ENCODE results near the gene BARX1. TPM values are rescaled to one million over a fixed set of nuclear protein-coding genes. Genes with fewer than 3 reads are reported as not detected.
"Not testable (repeated sequence)": the region's sequence is repeated elsewhere in the genome, so short reads cannot be mapped to it uniquely, and the experiment has no call there.

Gene BARX1
- total and polyA plus RNA-seq, 7 donors, result not detected

DNA sequence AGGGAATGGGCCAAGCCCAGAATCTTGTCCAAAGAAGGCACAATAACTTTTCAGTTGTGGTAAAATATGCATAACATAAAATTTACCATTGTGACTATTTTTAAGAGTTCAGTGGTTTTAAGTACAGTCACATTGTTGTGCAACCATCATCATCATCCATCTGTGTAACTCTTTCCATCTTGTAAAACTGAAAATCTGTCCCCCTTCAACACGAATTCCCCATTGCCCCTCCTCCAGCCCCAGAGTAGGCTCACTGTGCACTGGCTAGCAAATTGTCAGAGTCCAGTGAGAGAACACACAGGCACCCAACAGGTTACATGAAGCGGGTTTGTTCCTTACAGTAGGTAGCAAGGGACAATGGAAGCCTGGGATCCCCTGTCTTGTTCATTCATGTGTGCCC, 13.7 kb downstream of the BARX1 start:
- Histone ChIP-seq H3K27me3 (ENCODE audit: insufficient read depth in 3 of 3, low read length in 2 of 3) (peaks cover 0 to 47% (median 8%) of the 10 kb centered on the region in 3 donors), H3K4me1 (peaks cover 7% of the 10 kb centered on the region), H3K27ac (no peak overlapping the region), H3K36me3 (ENCODE audit: insufficient read depth in 1 of 2, low read depth in 1 of 2) (no peaks in the 10 kb centered on the region), H3K4me3 (no peak overlapping the region), H3K9me3 (no peaks in the 10 kb centered on the region)
- DNase-seq (no peak), ATAC-seq (no peak)
- intact Hi-C loops (cut with DNase I), result no loop called here
- WGBS, 3 donors, result 74 to 76% (median 75%) methylated on average over 2 of the region's 2 CpGs
- TF ChIP-seq CTCF (IDR thresholded peaks at IDR 0.05), result no peak

DNA sequence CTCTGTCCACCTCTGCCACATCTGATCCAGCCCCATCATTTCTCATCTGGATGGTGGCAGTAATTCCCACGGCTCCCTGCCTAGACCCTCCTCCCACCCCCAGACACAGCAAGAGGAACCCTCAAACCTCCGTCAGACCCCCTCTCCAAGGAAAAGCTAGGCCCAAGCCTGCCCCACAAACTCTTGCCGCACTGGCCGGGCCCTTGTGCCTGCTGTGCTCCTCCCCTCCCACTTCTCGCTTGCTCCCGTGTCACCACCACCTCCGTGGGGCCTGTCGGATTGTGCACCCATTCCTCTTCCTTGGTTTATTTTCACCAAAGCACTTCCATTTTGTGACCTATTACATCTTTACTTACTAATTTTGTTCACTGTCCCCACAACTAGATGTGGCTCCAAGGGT, 14.2 kb downstream of the BARX1 start:
- H3K27ac ChIP-seq, result no peak overlapping the region
- peaks cover 0 to 41% (median 6%) of the 10 kb centered on the region in 3 donors for H3K27me3 ChIP-seq (ENCODE audit: insufficient read depth in 3 of 3, low read length in 2 of 3)
- no peak for DNase-seq
- no peak overlapping the region for H3K4me3 ChIP-seq
- H3K36me3 ChIP-seq (ENCODE audit: insufficient read depth in 1 of 2, low read depth in 1 of 2), result no peaks in the 10 kb centered on the region
- TF ChIP-seq CTCF (IDR thresholded peaks at IDR 0.05), result no peak
- no peaks in the 10 kb centered on the region for H3K9me3 ChIP-seq
- intact Hi-C loops (cut with DNase I), result no loop called here
- WGBS, 3 donors, result 78 to 81% (median 78%) methylated on average over 8 of the region's 8 CpGs
- ATAC-seq, result no peak
- peaks cover 2% of the 10 kb centered on the region for H3K4me1 ChIP-seq

DNA sequence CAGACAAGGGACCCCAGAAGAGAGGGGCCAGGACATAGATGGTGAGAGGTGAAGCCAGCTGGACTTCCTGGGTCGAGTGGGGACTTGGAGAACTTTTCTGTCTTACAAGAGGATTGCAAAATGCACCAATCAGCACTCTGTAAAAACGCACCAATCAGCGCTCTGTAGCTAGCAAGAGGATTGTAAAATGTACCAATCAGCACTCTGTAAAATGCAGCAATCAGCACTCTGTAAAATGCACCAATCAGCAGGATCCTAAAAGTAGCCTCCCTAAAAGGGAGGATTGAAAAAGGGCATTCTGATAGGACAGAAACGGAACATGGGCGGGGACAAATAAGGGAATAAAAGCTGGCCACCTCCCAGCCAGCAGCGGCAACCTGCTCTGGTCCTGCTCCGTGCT, 15.6 kb downstream of the BARX1 start:
- H3K27ac ChIP-seq; H3K9me3 ChIP-seq; ATAC-seq; H3K36me3 ChIP-seq (ENCODE audit: insufficient read depth in 1 of 2, low read depth in 1 of 2); H3K4me1 ChIP-seq; H3K4me3 ChIP-seq; DNase-seq; intact Hi-C loops (cut with DNase I): not testable (repeated sequence)
- H3K27me3 ChIP-seq (ENCODE audit: insufficient read depth in 3 of 3, low read length in 2 of 3), result peaks cover 0 to 28% (median 3%) of the 10 kb centered on the region in 3 donors
- WGBS, 3 donors, result 84 to 89% (median 88%) methylated on average over 7 of the region's 7 CpGs

- intact Hi-C loops (cut with DNase I), result no loop called here
- H3K36me3 ChIP-seq (ENCODE audit: insufficient read depth in 1 of 2, low read depth in 1 of 2), result no peaks in the 10 kb centered on the region
- no peak overlapping the region for H3K27ac ChIP-seq
- no peaks in the 10 kb centered on the region for H3K4me1 ChIP-seq
- TF ChIP-seq CTCF (IDR thresholded peaks at IDR 0.05), result no peak
- H3K4me3 ChIP-seq, result no peak overlapping the region
- DNase-seq, result no peak
- 14 to 68% (median 52%) methylated on average over 1 of the region's 1 CpG for WGBS, 3 donors
- no peak for ATAC-seq
- H3K27me3 ChIP-seq (ENCODE audit: insufficient read depth in 3 of 3, low read length in 2 of 3), result peaks cover 0 to 16% (median 2%) of the 10 kb centered on the region in 3 donors
- no peaks in the 10 kb centered on the region for H3K9me3 ChIP-seq
Observed at GRCh38 chr9:93937193-93937592, 18.0 kb downstream of the BARX1 start.

- TF ChIP-seq CTCF (IDR thresholded peaks at IDR 0.05), result no peak
- Histone ChIP-seq H3K36me3 (ENCODE audit: insufficient read depth in 1 of 2, low read depth in 1 of 2) (no peaks in the 10 kb centered on the region), H3K27ac (no peak overlapping the region), H3K4me3 (no peak overlapping the region), H3K9me3 (no peaks in the 10 kb centered on the region), H3K27me3 (ENCODE audit: insufficient read depth in 3 of 3, low read length in 2 of 3) (peaks cover 0 to 31% (median 6%) of the 10 kb centered on the region in 3 donors), H3K4me1 (no peaks in the 10 kb centered on the region)
- no peak for DNase-seq
- intact Hi-C loops (cut with DNase I), result no loop called here
- ATAC-seq, result no peak
- WGBS, 3 donors, result 72 to 83% (median 73%) methylated on average over 11 of the region's 11 CpGs
Observed at GRCh38 chr9:93931905-93932304, 23.2 kb downstream of the BARX1 start.
